Endothelial cell of umbilical vein (primary cell): ENCODE measurements around the gene FILIP1.

Experiments used
- POLR2AphosphoS5 ChIP-seq: IDR thresholded peaks from 2 replicates; pipeline ENCODE4 v1.6.1; 2012; ENCODE audit warnings: low read depth, mild to moderate bottlenecking, control low read depth, low read length, moderate library complexity; ENCODE audit not compliant: insufficient read depth
- TF ChIP-seq, protein P1 (sequence below), 2 donors: IDR thresholded peaks; 1 replicate in 1 of 2; 2 replicates in 1 of 2; pipeline ENCODE4 v1.5.1; 2011; ENCODE audit warnings: low read length in 2 of 2, mild to moderate bottlenecking in 2 of 2, moderate library complexity in 2 of 2, control low read depth in 1 of 2, inconsistent platforms in 1 of 2, low read depth in 1 of 2; ENCODE audit not compliant: insufficient read depth in 1 of 2; ENCODE audit errors: extremely low read depth in 1 of 2

DNA sequence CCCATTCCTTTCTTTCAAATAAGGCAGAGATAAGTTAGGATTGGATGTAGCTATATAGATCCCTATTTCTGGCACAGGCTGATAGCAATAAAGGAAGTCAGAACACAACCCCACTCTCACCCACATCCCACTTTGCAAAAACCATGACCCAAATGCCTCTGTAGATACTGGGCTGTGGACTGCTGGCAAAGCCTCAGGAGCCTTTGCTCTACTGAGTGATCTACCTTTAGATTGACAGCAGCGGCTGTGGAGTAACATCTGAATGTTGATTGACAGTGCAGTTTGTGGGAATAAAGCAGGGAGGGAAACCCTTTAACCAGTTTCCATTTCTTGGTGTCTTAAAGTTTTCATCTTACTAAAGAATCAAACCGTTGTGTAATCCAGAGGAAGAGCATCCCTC lies 202.3 kb downstream of the FILIP1 start:
- TF ChIP-seq, protein P1, sequence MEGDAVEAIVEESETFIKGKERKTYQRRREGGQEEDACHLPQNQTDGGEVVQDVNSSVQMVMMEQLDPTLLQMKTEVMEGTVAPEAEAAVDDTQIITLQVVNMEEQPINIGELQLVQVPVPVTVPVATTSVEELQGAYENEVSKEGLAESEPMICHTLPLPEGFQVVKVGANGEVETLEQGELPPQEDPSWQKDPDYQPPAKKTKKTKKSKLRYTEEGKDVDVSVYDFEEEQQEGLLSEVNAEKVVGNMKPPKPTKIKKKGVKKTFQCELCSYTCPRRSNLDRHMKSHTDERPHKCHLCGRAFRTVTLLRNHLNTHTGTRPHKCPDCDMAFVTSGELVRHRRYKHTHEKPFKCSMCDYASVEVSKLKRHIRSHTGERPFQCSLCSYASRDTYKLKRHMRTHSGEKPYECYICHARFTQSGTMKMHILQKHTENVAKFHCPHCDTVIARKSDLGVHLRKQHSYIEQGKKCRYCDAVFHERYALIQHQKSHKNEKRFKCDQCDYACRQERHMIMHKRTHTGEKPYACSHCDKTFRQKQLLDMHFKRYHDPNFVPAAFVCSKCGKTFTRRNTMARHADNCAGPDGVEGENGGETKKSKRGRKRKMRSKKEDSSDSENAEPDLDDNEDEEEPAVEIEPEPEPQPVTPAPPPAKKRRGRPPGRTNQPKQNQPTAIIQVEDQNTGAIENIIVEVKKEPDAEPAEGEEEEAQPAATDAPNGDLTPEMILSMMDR (IDR thresholded peaks at IDR 0.05; ENCODE audit: extremely low read depth in 1 of 2, insufficient read depth in 1 of 2, low read depth in 1 of 2, low read length in 2 of 2): no peak
- no peak for TF ChIP-seq POLR2AphosphoS5
